Mammary epithelial cell (primary cell): ENCODE measurements around the gene CDH13.

ENCODE experiments used
- CTCF ChIP-seq, 2 donors: IDR thresholded peaks in 1 of 2; conservative IDR thresholded peaks in 1 of 2; 2 replicates each; pipeline ENCODE4 v1.5.1; 2011 to 2012; ENCODE audit warnings: inconsistent platforms in 2 of 2, low read length in 2 of 2, mild to moderate bottlenecking in 2 of 2, control low read depth in 1 of 2, low read depth in 1 of 2; ENCODE audit not compliant: insufficient read depth in 1 of 2; ENCODE audit errors: extremely low read depth in 1 of 2
- EZH2 ChIP-seq: IDR thresholded peaks from 2 replicates; pipeline ENCODE4 v1.6.1; 2012; ENCODE audit warnings: low read length, inconsistent platforms, borderline replicate concordance

GRCh38 chr16:83403761-83404160, 777.0 kb downstream of the CDH13 start:
- TF ChIP-seq CTCF (conservative IDR thresholded peaks at IDR 0.05 in 1 of 2, IDR thresholded peaks at IDR 0.05 in 1 of 2; ENCODE audit: extremely low read depth in 1 of 2, insufficient read depth in 1 of 2, low read depth in 1 of 2, low read length in 2 of 2) (no peak), EZH2 (no peak)
